NCI-H187 treated with DMSO at 0.1 percent for 48 hours (cell line): ENCODE data around the gene S1PR3.
"Not testable (repeated sequence)": the region's sequence is repeated elsewhere in the genome, so short reads cannot be mapped to it uniquely, and the experiment has no call there.

ENCODE experiments used
- DNase-seq: peaks from one replicate; lab custom pipeline; 2025; lab: John Stamatoyannopoulos, UW

Gene S1PR3

GRCh38 chr9:88991066-88992034, at the start of gene S1PR3:
S1PR3 (plus strand) TSS chr9:88991468; CDS start chr9:89001201, 9,733 bp downstream.
- DNase-seq = no peak

- not testable (repeated sequence) for DNase-seq
Observed at GRCh38 chr9:88941586-88941985, 49.7 kb upstream of the S1PR3 start.

DNA sequence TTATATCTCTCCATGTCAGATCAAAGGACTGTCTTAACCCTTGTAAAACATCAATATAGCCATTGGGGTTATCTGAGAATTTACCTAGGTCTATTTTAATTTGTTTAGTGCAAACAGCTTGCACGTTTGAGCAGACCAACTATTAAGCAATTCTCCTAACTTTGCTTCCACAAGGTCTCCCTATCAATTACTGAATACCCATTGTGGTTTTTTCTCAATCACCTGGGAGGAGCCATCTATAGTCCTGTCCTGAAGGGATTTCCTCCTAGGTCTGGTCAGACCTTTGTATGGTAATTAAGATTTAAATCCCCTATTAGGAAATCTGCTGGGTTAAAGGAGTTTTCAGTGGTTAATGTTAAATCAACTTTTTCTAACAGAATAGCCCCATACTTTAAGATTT, 48.9 kb upstream of the S1PR3 start:
- DNase-seq = no peak

GRCh38 chr9:88945636-88946333, 45.5 kb upstream of the S1PR3 start:
- no peak for DNase-seq

DNA sequence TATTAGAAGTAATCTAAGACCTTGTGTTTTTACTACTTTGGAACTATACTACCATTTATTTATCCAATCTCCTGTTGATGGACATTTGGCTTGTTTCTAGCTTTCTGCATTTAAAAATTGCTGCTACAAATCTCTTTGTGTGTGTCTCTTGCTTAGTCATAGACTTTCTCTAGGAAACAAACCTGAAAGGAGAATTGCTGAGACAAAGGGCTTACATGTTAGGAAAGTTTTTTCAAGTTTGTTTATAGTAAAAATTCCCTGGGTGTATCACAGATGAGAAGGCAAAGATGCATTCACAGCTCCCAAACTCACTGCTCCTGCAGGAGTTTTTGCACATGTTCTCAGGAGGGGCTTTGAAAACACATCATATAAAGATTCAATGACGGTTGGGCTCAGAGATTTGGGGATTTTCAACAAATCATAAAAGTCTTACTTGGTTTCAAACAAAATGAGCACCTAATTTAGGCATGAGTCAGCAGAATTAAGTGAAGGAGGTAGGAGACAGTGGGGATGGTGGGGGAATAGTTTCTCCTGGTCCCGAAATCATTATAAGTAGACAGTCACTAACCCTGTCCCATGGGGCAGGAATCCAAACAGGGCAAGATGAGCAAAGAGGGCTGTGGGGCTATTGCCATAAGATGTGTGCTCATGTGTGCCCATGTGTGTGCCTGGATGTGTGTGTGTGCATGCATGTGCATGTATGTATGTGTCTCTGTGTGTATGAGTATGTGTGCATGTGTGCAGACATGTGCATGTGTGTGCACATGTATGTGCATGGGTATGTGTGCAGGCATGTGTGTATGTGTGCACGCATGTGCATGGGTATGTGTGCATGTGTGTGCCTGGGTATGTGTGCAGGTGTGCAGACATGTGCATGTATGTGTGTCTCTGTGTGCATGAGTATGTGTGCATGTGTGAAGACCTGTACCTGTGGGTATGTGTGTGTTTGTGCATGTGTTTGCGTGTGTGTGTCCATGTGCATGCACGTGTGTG, 43.4 kb upstream of the S1PR3 start:
- no peak for DNase-seq

GRCh38 chr9:88949425-88949824, 41.8 kb upstream of the S1PR3 start:
- no peak for DNase-seq

DNA sequence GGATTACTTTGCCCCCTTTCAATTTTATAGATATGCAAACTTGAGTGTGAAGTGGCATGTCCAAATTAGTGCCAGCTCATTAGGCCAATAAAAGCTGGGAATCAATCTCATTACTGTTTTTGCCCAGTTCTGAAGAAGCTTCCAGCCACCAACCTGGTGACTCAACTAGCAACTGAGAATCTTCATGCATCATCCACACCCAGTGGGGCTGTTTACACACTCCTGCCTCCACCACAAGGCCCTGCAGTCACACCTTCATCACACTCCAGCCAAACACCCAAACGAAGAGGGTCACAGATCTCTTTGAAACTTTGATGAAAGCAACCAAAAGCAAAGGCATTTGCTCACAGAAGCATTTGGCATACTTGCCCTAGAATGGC, 41.3 kb upstream of the S1PR3 start:
- no peak for DNase-seq

GRCh38 chr9:88950341-88951154, 40.7 kb upstream of the S1PR3 start:
- no peak for DNase-seq

GRCh38 chr9:88951155-88951542, 40.1 kb upstream of the S1PR3 start:
- no peak for DNase-seq

DNA sequence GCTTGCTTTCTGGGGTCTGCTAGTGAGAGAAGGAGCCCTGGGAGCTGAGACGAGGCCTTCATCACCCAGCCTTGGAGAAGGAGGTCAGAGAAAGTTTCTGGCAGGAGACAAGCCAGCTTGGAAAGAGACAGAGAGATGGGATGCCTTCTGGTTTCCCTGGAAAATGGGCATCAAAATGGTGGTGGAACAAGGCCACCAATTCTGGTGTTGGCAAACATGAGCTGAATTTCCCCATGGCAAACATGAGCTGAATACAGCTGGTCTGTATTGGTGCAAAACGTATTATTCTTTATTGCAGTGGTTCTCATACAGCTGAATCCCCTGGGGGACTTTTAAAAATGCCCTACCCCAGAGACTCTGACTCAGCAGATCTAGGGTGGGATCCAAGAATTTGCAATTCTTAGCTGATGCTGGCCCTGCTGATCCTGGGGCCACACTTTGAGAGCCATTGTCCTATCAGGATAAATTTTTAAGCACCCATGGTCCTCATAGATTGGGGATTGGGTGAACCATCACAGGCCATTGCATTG, 39.1 kb upstream of the S1PR3 start:
- DNase-seq = no peak

DNA sequence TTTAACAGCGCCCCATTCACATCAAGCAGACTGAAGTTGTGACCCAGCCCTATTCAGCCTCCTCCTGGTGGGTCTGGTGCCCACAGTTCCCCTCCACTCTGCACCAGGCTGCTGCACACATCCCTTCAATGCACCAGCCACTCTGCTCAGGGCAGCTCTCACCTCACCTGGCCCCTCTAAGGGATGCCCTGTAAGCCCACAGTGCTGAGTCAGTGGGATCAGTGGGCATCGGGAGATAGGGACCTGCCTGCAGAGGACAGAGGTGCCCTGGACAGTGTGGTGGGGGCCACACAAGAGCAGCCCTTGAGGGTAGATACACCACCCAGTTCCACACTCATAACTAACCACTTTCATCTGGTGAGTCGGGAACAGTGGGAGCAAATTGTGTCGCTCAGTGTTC, 38.3 kb upstream of the S1PR3 start:
- no peak for DNase-seq

DNA sequence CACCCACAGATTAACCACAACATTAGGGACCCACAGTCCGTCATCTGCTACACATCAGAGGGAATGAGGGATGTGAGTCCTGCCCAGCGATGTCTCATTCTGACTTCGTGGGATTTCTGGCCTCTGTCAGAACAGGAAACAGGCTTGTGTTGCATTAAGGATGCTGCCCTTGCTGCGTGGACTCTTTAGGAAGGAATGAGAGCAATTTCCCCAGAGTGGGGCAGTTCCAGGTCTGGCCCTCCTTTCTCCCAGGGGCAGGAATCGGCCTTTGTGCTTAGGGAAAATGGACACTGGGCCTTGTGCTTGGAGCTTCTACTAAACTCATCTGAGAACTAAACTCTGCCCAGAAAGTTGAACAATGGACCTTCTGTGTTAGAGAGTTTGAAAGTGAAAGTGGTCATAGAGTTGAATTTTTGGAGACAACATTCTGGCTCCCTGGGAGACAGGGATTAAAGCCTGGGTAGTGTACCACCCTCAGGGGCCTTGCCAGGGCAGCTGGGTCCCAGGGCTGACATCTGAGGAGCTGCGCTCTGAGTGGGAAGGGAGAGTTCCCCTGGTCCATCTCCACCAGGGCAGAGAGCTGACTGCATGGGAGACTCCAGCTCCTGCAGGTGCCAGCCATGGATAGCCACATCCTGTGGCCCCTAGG, 37.8 kb upstream of the S1PR3 start:
- DNase-seq = no peak

- DNase-seq = no peak
Observed at GRCh38 chr9:88954066-88954465, 37.2 kb upstream of the S1PR3 start.

GRCh38 chr9:88957526-88957925, 33.7 kb upstream of the S1PR3 start:
- DNase-seq = no peak

- no peak for DNase-seq
Observed at GRCh38 chr9:88959727-88960469, 31.4 kb upstream of the S1PR3 start.

- no peak for DNase-seq
Observed at GRCh38 chr9:88960632-88961031, 30.6 kb upstream of the S1PR3 start.

DNA sequence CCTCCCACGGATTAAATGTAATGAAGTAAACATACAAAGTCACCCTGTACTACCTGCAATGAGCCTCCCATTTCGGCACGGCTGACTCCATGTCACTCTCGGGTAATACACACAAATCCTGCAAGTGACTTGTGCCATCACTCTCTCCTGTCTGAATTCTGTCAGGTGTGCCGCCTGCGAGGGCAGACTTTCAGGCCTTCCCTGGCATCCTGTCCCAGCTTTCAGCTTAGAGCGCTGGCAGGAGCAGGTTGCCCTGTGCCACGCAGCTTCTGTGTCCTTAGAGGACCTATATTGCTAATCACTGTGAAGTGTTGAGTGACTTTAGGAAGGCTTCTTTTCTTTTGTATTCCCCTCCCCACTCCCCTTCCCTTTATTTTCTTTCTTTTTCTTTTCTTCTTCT, 25.8 kb upstream of the S1PR3 start:
- DNase-seq = no peak

DNA sequence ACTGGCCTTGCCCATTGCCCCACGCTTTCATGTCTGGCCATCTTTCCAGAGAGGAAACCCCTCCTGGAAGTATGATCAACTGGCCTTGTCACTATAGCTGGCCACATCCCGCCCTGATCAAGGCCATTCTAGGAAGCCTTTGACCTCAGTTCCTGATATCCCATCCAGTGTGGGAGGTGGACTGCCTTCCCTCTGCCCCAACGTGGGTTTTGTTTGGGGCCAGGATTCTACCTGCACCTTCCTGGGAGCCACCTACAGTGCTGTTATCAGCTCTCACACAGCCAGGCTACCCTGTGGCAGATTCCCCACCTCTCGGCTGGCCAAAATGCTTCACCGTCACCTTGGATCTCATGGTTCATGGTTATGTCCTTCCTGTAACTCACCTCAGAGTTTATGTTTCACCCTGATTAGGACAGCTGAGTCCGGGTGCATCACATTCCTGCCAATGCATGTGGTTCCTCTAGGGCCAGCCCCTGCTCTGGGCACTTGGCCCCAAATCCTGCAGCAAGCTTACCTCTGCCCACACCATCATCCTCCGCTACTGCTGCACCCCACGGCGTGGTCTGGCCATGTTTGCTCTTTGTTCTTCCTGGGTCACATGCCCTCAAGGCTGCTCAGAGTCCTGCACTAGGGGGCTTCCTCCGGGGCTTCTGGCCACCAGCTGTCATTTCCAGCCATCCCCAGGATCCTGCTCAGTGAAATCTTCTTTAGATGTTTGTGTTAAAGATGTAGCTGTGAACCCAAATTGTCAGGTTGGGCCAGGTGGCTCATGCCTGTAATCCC, 24.2 kb upstream of the S1PR3 start:
- DNase-seq = no peak

DNA sequence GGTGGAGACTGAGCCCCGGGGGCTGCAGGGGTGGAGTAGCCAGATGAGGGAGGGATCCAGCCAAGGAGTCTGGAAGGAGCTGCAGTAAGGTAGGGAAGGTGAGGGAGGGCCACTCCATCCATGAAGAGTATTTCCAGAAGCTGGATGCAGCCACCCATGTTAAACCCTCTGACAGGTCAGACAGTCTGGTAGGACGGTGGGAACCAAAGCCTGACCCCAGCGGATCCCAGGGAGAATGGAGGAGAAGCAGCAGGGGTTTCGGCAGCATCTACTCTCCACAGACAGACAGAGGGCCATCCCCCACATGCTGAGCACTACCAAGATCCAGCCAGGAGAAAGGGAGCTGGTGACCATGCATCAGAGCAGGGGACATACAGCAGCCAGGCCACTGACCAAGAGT, 22.5 kb upstream of the S1PR3 start:
- no peak for DNase-seq
